ENCODE results near the gene UGT1A8. TPM values are rescaled to one million over a fixed set of nuclear protein-coding genes. Genes with fewer than 3 reads are reported as not detected.

The UGT1A8 gene
- total RNA-seq, 1 donor from 2014 or later = not detected

DNA sequence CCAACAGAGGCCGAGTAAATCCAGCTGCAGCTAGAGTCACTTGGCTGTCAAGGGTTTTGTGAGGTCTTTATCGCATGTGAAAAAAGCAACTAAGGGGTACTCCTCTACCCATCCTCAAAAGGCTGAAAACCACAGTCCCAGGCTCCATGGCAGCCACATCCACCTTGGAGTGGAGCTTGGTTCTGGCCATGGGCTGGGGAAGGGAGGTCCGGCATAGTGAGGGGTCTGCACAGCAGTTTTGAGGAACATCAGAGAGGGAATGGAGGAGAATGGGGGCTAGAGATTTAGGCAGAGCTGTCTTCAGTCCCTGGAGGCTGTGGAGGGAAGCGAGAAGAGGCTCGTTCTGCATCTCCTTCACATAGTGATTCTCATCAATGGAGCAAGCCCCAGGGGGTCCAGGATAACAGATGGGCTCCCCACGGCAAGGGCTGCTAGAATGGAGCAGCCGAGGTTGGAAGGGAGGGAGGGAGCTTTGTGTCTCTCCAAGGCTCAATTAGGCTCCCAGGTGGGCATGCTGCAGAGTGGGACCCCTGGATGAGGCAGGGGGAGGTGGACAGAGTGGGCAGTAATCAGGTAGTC, 181.7 kb downstream of the UGT1A8 start:
- DNase-seq (ENCODE audit: extremely low spot score, unreplicated experiment) = peak; percentile 71
- TF ChIP-seq, protein P1, sequence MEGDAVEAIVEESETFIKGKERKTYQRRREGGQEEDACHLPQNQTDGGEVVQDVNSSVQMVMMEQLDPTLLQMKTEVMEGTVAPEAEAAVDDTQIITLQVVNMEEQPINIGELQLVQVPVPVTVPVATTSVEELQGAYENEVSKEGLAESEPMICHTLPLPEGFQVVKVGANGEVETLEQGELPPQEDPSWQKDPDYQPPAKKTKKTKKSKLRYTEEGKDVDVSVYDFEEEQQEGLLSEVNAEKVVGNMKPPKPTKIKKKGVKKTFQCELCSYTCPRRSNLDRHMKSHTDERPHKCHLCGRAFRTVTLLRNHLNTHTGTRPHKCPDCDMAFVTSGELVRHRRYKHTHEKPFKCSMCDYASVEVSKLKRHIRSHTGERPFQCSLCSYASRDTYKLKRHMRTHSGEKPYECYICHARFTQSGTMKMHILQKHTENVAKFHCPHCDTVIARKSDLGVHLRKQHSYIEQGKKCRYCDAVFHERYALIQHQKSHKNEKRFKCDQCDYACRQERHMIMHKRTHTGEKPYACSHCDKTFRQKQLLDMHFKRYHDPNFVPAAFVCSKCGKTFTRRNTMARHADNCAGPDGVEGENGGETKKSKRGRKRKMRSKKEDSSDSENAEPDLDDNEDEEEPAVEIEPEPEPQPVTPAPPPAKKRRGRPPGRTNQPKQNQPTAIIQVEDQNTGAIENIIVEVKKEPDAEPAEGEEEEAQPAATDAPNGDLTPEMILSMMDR (IDR thresholded peaks at IDR 0.05) = no peak
- peaks cover 18% of the 10 kb centered on the region for H3K27me3 Mint-ChIP-seq (ENCODE audit: unreplicated experiment)
- no peak overlapping the region for H3K4me3 Mint-ChIP-seq (ENCODE audit: unreplicated experiment)
- H3K4me1 Mint-ChIP-seq (ENCODE audit: unreplicated experiment) = no peaks in the 10 kb centered on the region
- no peak overlapping the region for H3K27ac Mint-ChIP-seq (ENCODE audit: unreplicated experiment)
- H3K9me3 Mint-ChIP-seq (ENCODE audit: unreplicated experiment) = peaks cover 3% of the 10 kb centered on the region
- no peaks in the 10 kb centered on the region for H3K36me3 Mint-ChIP-seq (ENCODE audit: unreplicated experiment)

DNA sequence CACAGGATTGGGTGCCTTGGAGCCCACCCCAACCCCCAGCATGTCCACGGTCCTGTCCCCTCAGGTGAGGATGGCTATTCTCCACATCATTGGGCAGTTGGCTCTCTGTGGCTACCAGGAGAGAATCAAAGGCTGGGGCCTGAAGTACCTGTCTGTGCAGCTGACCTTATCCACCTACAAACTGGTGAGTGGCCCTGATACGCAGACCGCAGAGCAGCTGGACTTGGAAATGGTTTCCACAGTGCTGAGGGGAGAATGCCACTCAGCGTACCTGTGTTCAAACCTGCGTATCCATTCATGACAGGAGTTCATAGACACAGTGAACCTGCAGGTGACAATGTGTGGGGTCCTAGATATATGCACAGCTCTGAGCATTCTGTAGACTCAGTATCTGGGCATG, 182.3 kb downstream of the UGT1A8 start:
- Mint-ChIP-seq H3K4me3 (ENCODE audit: unreplicated experiment) (no peak overlapping the region), H3K36me3 (ENCODE audit: unreplicated experiment) (no peaks in the 10 kb centered on the region), H3K27ac (ENCODE audit: unreplicated experiment) (no peak overlapping the region), H3K27me3 (ENCODE audit: unreplicated experiment) (peaks cover 22% of the 10 kb centered on the region), H3K4me1 (ENCODE audit: unreplicated experiment) (no peaks in the 10 kb centered on the region), H3K9me3 (ENCODE audit: unreplicated experiment) (peaks cover 3% of the 10 kb centered on the region)
- DNase-seq (ENCODE audit: extremely low spot score, unreplicated experiment) = no peak
- TF ChIP-seq, protein P1 (IDR thresholded peaks at IDR 0.05) = no peak

DNA sequence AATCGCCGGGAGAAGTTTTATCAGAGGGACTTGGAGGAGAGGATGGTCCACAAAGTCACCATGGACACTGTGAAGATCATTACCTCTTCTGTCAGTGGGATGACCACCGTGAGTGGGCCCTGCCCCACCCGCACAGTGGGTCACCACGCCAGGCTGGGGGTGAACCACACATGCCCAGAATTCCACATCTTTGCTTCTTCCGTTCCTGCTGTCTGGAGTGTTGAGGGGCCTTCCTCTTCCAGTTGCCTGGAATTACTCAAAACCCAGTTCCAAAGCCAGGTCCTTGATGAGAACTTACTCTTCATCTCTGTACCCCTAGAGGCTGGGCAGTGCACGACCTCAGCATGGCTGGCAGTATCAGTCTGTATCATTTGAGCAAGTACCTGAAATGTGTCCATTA, 182.8 kb downstream of the UGT1A8 start:
- H3K36me3 Mint-ChIP-seq (ENCODE audit: unreplicated experiment) = no peaks in the 10 kb centered on the region
- TF ChIP-seq, protein P1 (IDR thresholded peaks at IDR 0.05) = no peak
- DNase-seq (ENCODE audit: extremely low spot score, unreplicated experiment) = no peak
- peaks cover 3% of the 10 kb centered on the region for H3K9me3 Mint-ChIP-seq (ENCODE audit: unreplicated experiment)
- peaks cover 27% of the 10 kb centered on the region for H3K27me3 Mint-ChIP-seq (ENCODE audit: unreplicated experiment)
- H3K4me1 Mint-ChIP-seq (ENCODE audit: unreplicated experiment) = no peaks in the 10 kb centered on the region
- no peak overlapping the region for H3K27ac Mint-ChIP-seq (ENCODE audit: unreplicated experiment)
- H3K4me3 Mint-ChIP-seq (ENCODE audit: unreplicated experiment) = no peak overlapping the region

DNA sequence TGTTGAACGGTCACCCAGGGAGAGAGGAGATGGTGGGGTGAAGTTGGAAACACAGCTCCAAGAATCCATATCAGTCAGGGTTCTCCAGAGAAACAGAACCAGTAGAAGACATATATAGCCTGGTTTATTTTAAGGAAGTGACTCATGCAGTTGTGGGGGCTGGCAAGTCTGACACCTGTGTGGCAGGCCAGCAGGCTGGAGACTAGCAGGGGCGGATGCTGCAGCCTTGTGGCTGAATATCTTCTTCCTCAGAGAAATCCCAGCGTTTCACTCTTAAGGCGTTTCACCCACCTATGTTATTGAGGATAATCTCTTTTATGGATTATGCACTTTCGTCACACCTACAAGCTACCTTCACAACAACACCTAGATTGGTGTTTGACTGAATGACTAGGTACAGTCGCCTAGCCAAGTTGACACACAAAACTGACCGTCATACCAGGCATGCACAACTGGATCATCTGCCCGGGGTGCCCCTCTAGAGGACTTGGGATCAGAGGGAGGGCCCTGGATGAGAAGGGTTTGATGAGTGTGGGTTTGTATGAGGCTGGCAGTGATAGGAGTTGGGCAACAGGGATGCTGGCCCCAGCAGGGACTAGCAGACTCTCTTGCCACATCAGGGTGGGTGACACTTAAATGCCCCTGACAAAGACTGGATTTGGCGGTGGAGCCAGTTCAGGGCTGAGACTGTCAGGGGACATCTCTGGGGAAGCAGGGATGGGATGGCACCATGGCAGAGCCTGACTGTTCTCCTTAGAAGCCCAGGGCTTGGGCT, 184.1 kb downstream of the UGT1A8 start:
- Mint-ChIP-seq H3K27me3 (ENCODE audit: unreplicated experiment) (peaks cover 39% of the 10 kb centered on the region), H3K4me3 (ENCODE audit: unreplicated experiment) (no peak overlapping the region), H3K27ac (ENCODE audit: unreplicated experiment) (no peak overlapping the region), H3K4me1 (ENCODE audit: unreplicated experiment) (no peaks in the 10 kb centered on the region), H3K36me3 (ENCODE audit: unreplicated experiment) (no peaks in the 10 kb centered on the region), H3K9me3 (ENCODE audit: unreplicated experiment) (peaks cover 3% of the 10 kb centered on the region)
- TF ChIP-seq, protein P1 (IDR thresholded peaks at IDR 0.05) = no peak
- DNase-seq (ENCODE audit: extremely low spot score, unreplicated experiment) = no peak

DNA sequence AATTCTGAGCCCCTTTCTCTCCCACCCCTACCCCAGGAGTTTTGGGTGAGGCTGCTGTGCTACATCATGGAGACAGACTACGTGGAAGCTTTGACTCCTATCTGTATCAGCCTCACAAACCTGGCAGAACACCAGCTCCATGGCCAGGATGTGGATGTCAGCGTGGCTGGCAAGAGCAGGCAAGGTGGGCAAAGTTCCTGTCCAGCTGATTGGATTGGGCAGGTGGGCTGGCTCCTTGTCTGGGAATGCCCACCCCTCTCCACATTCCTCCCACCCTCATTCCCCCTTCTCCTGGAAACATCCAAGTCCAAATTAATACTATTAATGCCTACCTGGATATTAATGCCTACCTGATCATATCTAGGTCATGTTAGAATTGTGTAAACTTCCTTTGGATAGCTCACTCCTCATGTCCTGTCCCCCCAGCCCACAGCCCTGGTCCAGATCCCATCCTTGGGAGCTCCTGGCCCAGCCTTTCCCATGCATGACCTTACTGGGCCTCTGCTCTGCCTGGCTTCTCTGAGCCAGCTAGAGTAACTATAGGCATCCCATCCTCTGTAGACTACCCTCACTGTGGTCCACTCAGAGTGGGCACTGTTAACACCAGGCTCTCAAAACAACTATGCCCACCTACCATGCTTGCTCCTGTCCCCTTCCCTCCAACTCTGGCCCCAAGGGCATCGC, 184.8 kb downstream of the UGT1A8 start:
- Mint-ChIP-seq H3K9me3 (ENCODE audit: unreplicated experiment) (peaks cover 3% of the 10 kb centered on the region), H3K36me3 (ENCODE audit: unreplicated experiment) (no peaks in the 10 kb centered on the region), H3K4me1 (ENCODE audit: unreplicated experiment) (no peaks in the 10 kb centered on the region), H3K4me3 (ENCODE audit: unreplicated experiment) (no peak overlapping the region), H3K27ac (ENCODE audit: unreplicated experiment) (no peak overlapping the region), H3K27me3 (ENCODE audit: unreplicated experiment) (peaks cover 39% of the 10 kb centered on the region)
- DNase-seq (ENCODE audit: extremely low spot score, unreplicated experiment) = no peak
- TF ChIP-seq, protein P1 (IDR thresholded peaks at IDR 0.05) = no peak
